Mononuclear cell (primary cell): Measurements from ENCODE around the gene GRID2. TPM values are rescaled to one million over a fixed set of nuclear protein-coding genes. Genes with fewer than 3 reads are reported as not detected.

Source experiments
- H3K27me3 ChIP-seq: 2 replicates; pipeline ENCODE4 v1.6.0; 2011; ENCODE audit warnings: low read length, control low read depth; ENCODE audit not compliant: insufficient read depth
- H3K4me1 ChIP-seq: 2 replicates; pipeline ENCODE4 v1.5.1; 2011; ENCODE audit warnings: mild to moderate bottlenecking, low read length, control low read depth; ENCODE audit not compliant: insufficient read depth
- H3K4me3 ChIP-seq: 2 replicates; pipeline ENCODE4 v1.5.1; 2011; ENCODE audit warnings: mild to moderate bottlenecking, low read length, moderate library complexity
- H3K9me3 ChIP-seq: 2 replicates; pipeline ENCODE4 v1.5.1; 2011; ENCODE audit warnings: low read depth, mild to moderate bottlenecking, control low read depth, low read length
- total RNA-seq: library from RNA; depleted of rRNA; stranded (reverse); fragments of >200 nt; gene quantifications from one replicate; pipeline ENCODE4 v1.2.3, GENCODE V29; 2012

GRID2 gene
- total RNA-seq, 1 donor = not detected

DNA sequence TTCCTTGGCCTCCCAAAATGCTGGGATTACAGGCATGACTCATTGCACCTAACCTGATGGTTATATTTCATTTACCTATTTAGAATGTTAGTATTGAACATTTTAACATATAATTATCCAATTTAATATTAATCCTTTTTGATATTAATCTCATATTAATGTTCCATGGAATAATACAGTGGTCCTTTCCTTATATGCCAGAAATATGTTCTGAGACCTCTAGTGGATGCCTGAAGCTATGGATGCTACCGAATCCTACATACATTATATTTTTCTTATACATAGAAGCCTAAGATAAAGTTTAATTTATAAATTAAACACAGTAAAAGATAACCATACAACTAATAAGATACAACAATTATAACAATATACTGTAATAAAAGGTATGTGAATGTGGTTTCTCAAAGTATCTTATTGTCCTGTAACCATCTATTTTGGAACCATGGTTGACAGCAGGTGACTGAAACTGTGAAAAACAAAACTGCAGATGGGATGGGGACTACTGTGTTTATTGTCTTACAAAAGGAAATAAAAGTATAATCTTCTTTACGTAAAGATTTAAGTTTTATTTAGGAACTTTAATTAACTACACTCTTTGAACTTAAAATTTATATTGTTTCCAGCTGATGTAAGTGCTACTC lies 431.4 kb downstream of the GRID2 start:
- H3K4me3 ChIP-seq = no peak overlapping the region
- H3K4me1 ChIP-seq = no peaks in the 10 kb centered on the region
- no peaks in the 10 kb centered on the region for H3K9me3 ChIP-seq

DNA sequence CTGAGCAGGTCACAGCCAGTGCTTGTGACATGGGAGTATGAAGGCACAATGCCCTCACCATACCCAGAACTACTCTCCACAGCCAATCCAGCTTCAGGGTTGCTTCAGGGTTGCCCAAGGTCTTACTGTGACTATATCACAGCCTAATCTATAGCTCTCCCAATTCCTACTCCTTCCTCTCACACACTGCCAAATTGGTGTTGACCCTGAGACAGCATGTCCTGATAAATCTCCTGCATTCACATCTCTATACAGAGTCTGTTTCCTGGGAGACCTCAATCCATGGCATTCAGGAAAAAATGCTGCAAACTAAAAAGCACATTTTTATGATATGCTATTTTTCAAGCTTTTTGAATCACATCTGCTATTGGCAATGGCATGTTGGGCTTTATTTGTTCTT lies 456.7 kb downstream of the GRID2 start:
- H3K4me3 ChIP-seq = no peak overlapping the region
- H3K4me1 ChIP-seq = no peaks in the 10 kb centered on the region

More for the DNA sequence above, 431.4 kb downstream of the GRID2 start:
- H3K27me3 ChIP-seq = no peaks in the 10 kb centered on the region

DNA sequence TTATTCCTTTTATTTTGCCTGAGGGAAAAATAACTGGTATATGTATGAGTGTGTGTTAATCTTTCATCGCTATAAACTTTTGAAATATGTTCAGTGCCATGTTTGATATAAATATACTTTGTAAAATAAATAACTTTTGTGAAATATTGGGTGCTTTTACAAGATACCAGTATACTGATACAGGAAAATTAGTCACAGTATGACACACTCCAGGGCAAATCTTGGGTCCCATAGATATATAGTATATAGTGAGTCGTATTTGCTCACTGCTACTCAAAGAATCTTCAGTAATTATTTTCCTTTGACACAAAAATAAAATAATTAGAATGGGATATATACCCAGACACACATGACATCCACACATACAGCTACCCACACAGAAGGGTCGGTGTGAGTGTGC lies 472.3 kb downstream of the GRID2 start:
- Histone ChIP-seq H3K4me1 (no peaks in the 10 kb centered on the region), H3K9me3 (no peaks in the 10 kb centered on the region), H3K4me3 (no peak overlapping the region), H3K27me3 (no peaks in the 10 kb centered on the region)

More for the DNA sequence above, 456.7 kb downstream of the GRID2 start:
- no peaks in the 10 kb centered on the region for H3K9me3 ChIP-seq
- no peaks in the 10 kb centered on the region for H3K27me3 ChIP-seq

- Histone ChIP-seq H3K27me3 (no peaks in the 10 kb centered on the region), H3K4me3 (no peak overlapping the region), H3K4me1 (no peaks in the 10 kb centered on the region), H3K9me3 (no peaks in the 10 kb centered on the region)
Observed at GRCh38 chr4:92789741-92790140, 486.0 kb downstream of the GRID2 start.

GRCh38 chr4:92791871-92792440 lies 488.2 kb downstream of the GRID2 start:
- no peaks in the 10 kb centered on the region for H3K4me1 ChIP-seq
- H3K9me3 ChIP-seq = no peaks in the 10 kb centered on the region
- H3K27me3 ChIP-seq = no peaks in the 10 kb centered on the region
- H3K4me3 ChIP-seq = no peak overlapping the region

GRCh38 chr4:92809381-92809780 lies 505.6 kb downstream of the GRID2 start:
- H3K27me3 ChIP-seq = no peaks in the 10 kb centered on the region
- H3K4me1 ChIP-seq = no peaks in the 10 kb centered on the region
- no peak overlapping the region for H3K4me3 ChIP-seq
- no peaks in the 10 kb centered on the region for H3K9me3 ChIP-seq

GRCh38 chr4:92812652-92813051 lies 508.9 kb downstream of the GRID2 start:
- Histone ChIP-seq H3K4me3 (no peak overlapping the region), H3K9me3 (no peaks in the 10 kb centered on the region), H3K27me3 (no peaks in the 10 kb centered on the region), H3K4me1 (no peaks in the 10 kb centered on the region)

- no peaks in the 10 kb centered on the region for H3K9me3 ChIP-seq
- no peaks in the 10 kb centered on the region for H3K27me3 ChIP-seq
- no peaks in the 10 kb centered on the region for H3K4me1 ChIP-seq
- H3K4me3 ChIP-seq = no peak overlapping the region
Observed at GRCh38 chr4:92814677-92815076, 510.9 kb downstream of the GRID2 start.

DNA sequence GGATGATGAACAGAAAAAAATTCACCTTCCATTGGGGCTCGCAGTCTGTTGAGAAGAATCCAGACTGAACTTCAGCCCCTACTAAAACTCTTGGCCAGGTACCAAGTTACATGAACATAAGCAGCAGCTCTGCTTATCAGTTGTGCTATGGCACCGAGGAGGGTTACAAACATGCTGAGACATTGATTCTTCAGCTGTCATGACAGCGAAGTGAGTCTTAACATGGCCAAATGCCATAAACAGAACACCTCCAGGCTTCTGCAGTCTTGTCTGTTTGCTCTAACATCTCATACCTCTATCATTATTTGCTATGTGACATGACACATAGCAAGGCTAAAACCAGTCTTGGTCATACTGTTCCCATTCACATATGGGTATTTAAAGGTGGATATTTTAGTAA lies 521.5 kb downstream of the GRID2 start:
- H3K4me3 ChIP-seq = no peak overlapping the region
- no peaks in the 10 kb centered on the region for H3K27me3 ChIP-seq
- no peaks in the 10 kb centered on the region for H3K4me1 ChIP-seq
- H3K9me3 ChIP-seq = no peaks in the 10 kb centered on the region

DNA sequence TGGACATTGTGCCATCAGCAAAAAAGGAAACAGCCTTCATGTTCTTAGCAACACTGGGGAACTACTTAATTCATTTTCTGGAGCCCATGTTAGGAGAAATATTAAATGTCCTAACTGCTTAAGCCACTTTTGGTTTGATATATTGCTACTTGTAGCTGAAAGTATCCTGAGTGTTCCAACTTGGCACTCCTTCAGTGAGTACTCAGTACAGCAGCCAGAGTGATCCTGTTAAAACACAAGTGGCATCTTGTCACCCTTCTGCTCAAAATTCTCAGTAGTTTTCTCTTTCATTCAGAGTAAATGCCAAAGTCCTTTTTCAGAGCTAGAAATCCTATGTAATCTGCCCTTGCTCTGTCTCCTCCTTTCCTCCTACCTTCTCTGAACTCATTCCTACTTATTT lies 522.0 kb downstream of the GRID2 start:
- no peaks in the 10 kb centered on the region for H3K27me3 ChIP-seq
- no peaks in the 10 kb centered on the region for H3K4me1 ChIP-seq
- no peaks in the 10 kb centered on the region for H3K9me3 ChIP-seq
- H3K4me3 ChIP-seq = no peak overlapping the region

DNA sequence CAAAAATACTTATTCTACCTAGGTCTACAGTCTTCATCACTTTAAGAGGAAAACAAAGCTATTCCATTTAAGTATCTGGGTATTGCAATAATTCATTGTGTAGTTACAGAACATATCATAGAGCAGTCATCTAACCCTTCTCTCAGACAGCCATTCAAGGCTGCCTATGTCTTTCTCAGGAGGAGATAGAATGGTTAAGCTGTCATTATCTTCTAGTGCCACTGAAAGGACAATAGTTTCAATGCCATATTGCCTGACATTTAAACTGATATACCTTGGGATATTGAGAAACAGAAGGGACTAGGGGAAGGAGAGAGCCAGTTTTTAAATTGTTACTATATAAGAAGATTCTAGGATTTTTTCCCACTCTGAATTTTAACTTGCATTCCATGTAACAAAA lies 527.0 kb downstream of the GRID2 start:
- Histone ChIP-seq H3K4me1 (no peaks in the 10 kb centered on the region), H3K27me3 (no peaks in the 10 kb centered on the region), H3K9me3 (no peaks in the 10 kb centered on the region), H3K4me3 (no peak overlapping the region)

- Histone ChIP-seq H3K4me3 (no peak overlapping the region), H3K27me3 (no peaks in the 10 kb centered on the region), H3K9me3 (no peaks in the 10 kb centered on the region), H3K4me1 (no peaks in the 10 kb centered on the region)
Observed at GRCh38 chr4:92840880-92841279, 537.1 kb downstream of the GRID2 start.

GRCh38 chr4:92843784-92844183 lies 540.0 kb downstream of the GRID2 start:
- Histone ChIP-seq H3K4me3 (no peak overlapping the region), H3K27me3 (no peaks in the 10 kb centered on the region), H3K9me3 (peaks cover 4% of the 10 kb centered on the region), H3K4me1 (no peaks in the 10 kb centered on the region)

GRCh38 chr4:92847026-92847425 lies 543.3 kb downstream of the GRID2 start:
- Histone ChIP-seq H3K4me1 (no peaks in the 10 kb centered on the region), H3K27me3 (no peaks in the 10 kb centered on the region), H3K9me3 (peaks cover 5% of the 10 kb centered on the region), H3K4me3 (no peak overlapping the region)

GRCh38 chr4:92862509-92862908 lies 558.7 kb downstream of the GRID2 start:
- Histone ChIP-seq H3K4me1 (no peaks in the 10 kb centered on the region), H3K4me3 (no peak overlapping the region), H3K9me3 (no peaks in the 10 kb centered on the region), H3K27me3 (no peaks in the 10 kb centered on the region)

DNA sequence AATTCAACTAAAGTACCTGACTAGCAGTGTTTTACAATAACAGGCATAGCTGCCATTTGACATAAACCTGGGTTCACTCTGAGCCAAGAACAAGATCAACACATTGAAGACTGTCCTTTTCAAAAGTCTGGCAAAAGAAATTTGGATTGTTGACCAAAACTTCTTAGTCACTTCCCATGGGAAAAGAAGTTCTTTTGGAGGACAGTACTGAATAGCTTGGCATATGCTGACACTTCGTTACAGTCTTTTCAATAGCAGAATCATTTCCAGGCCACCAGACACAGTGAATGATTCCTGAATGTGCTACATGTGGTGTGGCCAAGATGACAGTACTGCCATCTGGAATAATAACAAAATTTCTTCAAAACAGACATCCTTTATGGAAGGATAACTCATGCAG lies 560.3 kb downstream of the GRID2 start:
- H3K4me1 ChIP-seq = no peaks in the 10 kb centered on the region
- H3K4me3 ChIP-seq = no peak overlapping the region
- H3K9me3 ChIP-seq = no peaks in the 10 kb centered on the region
- H3K27me3 ChIP-seq = no peaks in the 10 kb centered on the region
